Neural progenitor cell (in vitro differentiated cells): Measurements from ENCODE around the gene BPHL. TPM values are rescaled to one million over a fixed set of nuclear protein-coding genes. Genes with fewer than 3 reads are reported as not detected.
"Not testable (repeated sequence)": the region's sequence is repeated elsewhere in the genome, so short reads cannot be mapped to it uniquely, and the experiment has no call there.

Experiments used
- DNase-seq: peaks from one replicate; pipeline ENCODE4 v3.0.0-alpha.2; 2016; ENCODE audit warnings: low spot score
- H2AFZ ChIP-seq: fragments of 200-600 bp; sonication (generic); replicated peaks from 2 replicates; pipeline ENCODE4 v1.6.1; 2016; ENCODE audit warnings: antibody characterized with exemption
- H3F3A ChIP-seq: fragments of 200-600 bp; sonication (generic); 2 replicates; pipeline ENCODE4 v1.6.1; 2016; ENCODE audit warnings: antibody characterized with exemption, low read depth
- H3K27ac ChIP-seq: fragments of 200-600 bp; sonication (generic); 2 replicates; pipeline ENCODE4 v1.5.1; 2016; ENCODE audit warnings: mild to moderate bottlenecking
- H3K27me3 ChIP-seq: fragments of 200-600 bp; sonication (generic); 2 replicates; pipeline ENCODE4 v1.6.1; 2016; ENCODE audit warnings: mild to moderate bottlenecking, moderate library complexity
- H3K36me3 ChIP-seq: fragments of 200-600 bp; sonication (generic); 2 replicates; pipeline ENCODE4 v1.5.1; 2016
- H3K4me1 ChIP-seq: fragments of 200-600 bp; sonication (generic); 2 replicates; pipeline ENCODE4 v1.6.1; 2016; ENCODE audit warnings: mixed run types
- H3K4me2 ChIP-seq: fragments of 200-600 bp; sonication (generic); 2 replicates; pipeline ENCODE4 v1.6.1; 2016
- H3K4me3 ChIP-seq: fragments of 200-600 bp; sonication (generic); 2 replicates; pipeline ENCODE4 v1.5.1; 2016
- H3K79me2 ChIP-seq: fragments of 200-600 bp; sonication (generic); 2 replicates; pipeline ENCODE4 v1.6.1; 2016; ENCODE audit warnings: low read depth
- H3K9ac ChIP-seq: fragments of 200-600 bp; sonication (generic); 2 replicates; pipeline ENCODE4 v1.6.1; 2016
- H3K9me3 ChIP-seq: fragments of 200-600 bp; sonication (generic); 2 replicates; pipeline ENCODE4 v1.5.1; 2016; ENCODE audit warnings: low read depth
- H4K20me1 ChIP-seq: fragments of 200-600 bp; sonication (generic); 2 replicates; pipeline ENCODE4 v1.6.1; 2016; ENCODE audit warnings: low read depth
- H3K27ac Mint-ChIP-seq: 3 replicates; pipeline ENCODE4 v1.8.0; 2021; ENCODE audit warnings: mixed read lengths
- H3K27me3 Mint-ChIP-seq: 2 replicates; pipeline ENCODE4 v1.8.0; 2022; ENCODE audit warnings: low read depth, mild to moderate bottlenecking, inconsistent platforms, moderate library complexity, mixed read lengths; ENCODE audit not compliant: insufficient read depth
- H3K36me3 Mint-ChIP-seq: 3 replicates; pipeline ENCODE4 v1.8.0; 2021; ENCODE audit warnings: mixed read lengths
- H3K4me1 Mint-ChIP-seq: 3 replicates; pipeline ENCODE4 v1.8.0; 2021; ENCODE audit warnings: mixed read lengths
- H3K4me3 Mint-ChIP-seq: 3 replicates; pipeline ENCODE4 v1.8.0; 2021; ENCODE audit warnings: mild to moderate bottlenecking, moderate library complexity, mixed read lengths
- H3K9me3 Mint-ChIP-seq: 3 replicates; pipeline ENCODE4 v1.8.0; 2020; ENCODE audit warnings: mixed read lengths
- CTCF ChIP-seq: fragments of 200-600 bp; sonication (generic); IDR thresholded peaks from 2 replicates; pipeline ENCODE4 v1.5.1; 2017; ENCODE audit warnings: antibody characterized with exemption, mild to moderate bottlenecking
- EZH2 ChIP-seq: fragments of 200-600 bp; sonication (generic); IDR thresholded peaks from 2 replicates; pipeline ENCODE4 v1.6.1; 2017; ENCODE audit warnings: antibody characterized with exemption, mild to moderate bottlenecking, moderate library complexity
- EZH2phosphoT487 ChIP-seq: fragments of 200-600 bp; sonication (generic); IDR thresholded peaks from 2 replicates; pipeline ENCODE4 v1.6.1; 2017; ENCODE audit warnings: antibody characterized with exemption
- total RNA-seq: library from RNA; depleted of rRNA; stranded (reverse); fragments of >200 nt; gene quantifications from 2 replicates; pipeline ENCODE4 v1.2.3, GENCODE V29; 2015; ENCODE audit warnings: low replicate concordance

Gene BPHL
- total RNA-seq, 1 donor from 2014 or later = 44.5 TPM

- H3K4me3 ChIP-seq = peak overlapping the region; percentile 10
- H3K27me3 ChIP-seq = no peaks in the 10 kb centered on the region
- H4K20me1 ChIP-seq = no peaks in the 10 kb centered on the region
- peaks cover 2% of the 10 kb centered on the region for H3K9me3 Mint-ChIP-seq
- peak overlapping the region; percentile 53 for H3K4me2 ChIP-seq
- DNase-seq = peak; percentile 76
- H3K4me1 ChIP-seq = peaks cover 58% of the 10 kb centered on the region
- H3K27me3 Mint-ChIP-seq = peaks cover 2% of the 10 kb centered on the region
- H3K9me3 ChIP-seq = no peaks in the 10 kb centered on the region
- H3K27ac Mint-ChIP-seq = peak overlapping the region; percentile 86
- H3K4me3 Mint-ChIP-seq = peak overlapping the region; percentile 59
- H3K27ac ChIP-seq = peak overlapping the region; percentile 90
- TF ChIP-seq CTCF = no peak
- TF ChIP-seq EZH2 = no peak
- no peak for TF ChIP-seq EZH2phosphoT487
- no peaks in the 10 kb centered on the region for H3K79me2 ChIP-seq
- H3K36me3 Mint-ChIP-seq = no peaks in the 10 kb centered on the region
- no peak overlapping the region for H2AFZ ChIP-seq
- peaks cover 70% of the 10 kb centered on the region for H3F3A ChIP-seq
- peaks cover 23% of the 10 kb centered on the region for H3K4me1 Mint-ChIP-seq
- H3K36me3 ChIP-seq = no peaks in the 10 kb centered on the region
- H3K9ac ChIP-seq = no peak overlapping the region
Measured at GRCh38 chr6:3165631-3166534, 47.4 kb downstream of the BPHL start.

GRCh38 chr6:3166535-3167225, 48.2 kb downstream of the BPHL start:
- Mint-ChIP-seq H3K4me1 (peaks cover 17% of the 10 kb centered on the region), H3K27ac (peak overlapping the region; percentile 97), H3K4me3 (peak overlapping the region; percentile 62)
- not testable (repeated sequence) for H3K9me3 ChIP-seq, H3K79me2 ChIP-seq, H3K36me3 ChIP-seq, H4K20me1 ChIP-seq, H3K27me3 Mint-ChIP-seq, H3K36me3 Mint-ChIP-seq, H3K27me3 ChIP-seq, H2AFZ ChIP-seq, H3K9me3 Mint-ChIP-seq, DNase-seq, H3K9ac ChIP-seq
- Histone ChIP-seq H3K4me2 (peak overlapping the region; percentile 53), H3K4me3 (peak overlapping the region; percentile 10), H3K4me1 (peaks cover 50% of the 10 kb centered on the region), H3K27ac (peak overlapping the region; percentile 90), H3F3A (peaks cover 62% of the 10 kb centered on the region)

GRCh38 chr6:3168046-3168445, 49.5 kb downstream of the BPHL start:
- not testable (repeated sequence) for H2AFZ ChIP-seq, H3K27me3 ChIP-seq, H3K36me3 ChIP-seq, H3K4me3 Mint-ChIP-seq, H3K4me3 ChIP-seq, DNase-seq, H4K20me1 ChIP-seq, H3K9ac ChIP-seq, H3K27ac ChIP-seq, H3K9me3 ChIP-seq, H3K79me2 ChIP-seq, H3K36me3 Mint-ChIP-seq, H3K27me3 Mint-ChIP-seq
- H3F3A ChIP-seq = peaks cover 50% of the 10 kb centered on the region
- H3K9me3 Mint-ChIP-seq = peaks cover 11% of the 10 kb centered on the region
- peak overlapping the region; percentile 27 for H3K4me2 ChIP-seq
- H3K4me1 Mint-ChIP-seq = peaks cover 12% of the 10 kb centered on the region
- peak overlapping the region; percentile 97 for H3K27ac Mint-ChIP-seq
- H3K4me1 ChIP-seq = peaks cover 44% of the 10 kb centered on the region

- H3K27me3 Mint-ChIP-seq, H3K36me3 ChIP-seq, H3K79me2 ChIP-seq, H3K36me3 Mint-ChIP-seq, H3K27ac Mint-ChIP-seq, H3K27me3 ChIP-seq, DNase-seq, H2AFZ ChIP-seq, H3K4me2 ChIP-seq, H3K27ac ChIP-seq, H3K9me3 ChIP-seq, H3K4me3 Mint-ChIP-seq, H4K20me1 ChIP-seq, H3K4me3 ChIP-seq, H3K9ac ChIP-seq: not testable (repeated sequence)
- peaks cover 24% of the 10 kb centered on the region for H3F3A ChIP-seq
- peaks cover 28% of the 10 kb centered on the region for H3K4me1 ChIP-seq
- Mint-ChIP-seq H3K4me1 (peaks cover 13% of the 10 kb centered on the region), H3K9me3 (peaks cover 15% of the 10 kb centered on the region)
Measured at GRCh38 chr6:3170676-3171075, 52.2 kb downstream of the BPHL start.

GRCh38 chr6:3171313-3172175, 53.0 kb downstream of the BPHL start:
- Histone ChIP-seq H3F3A (peaks cover 15% of the 10 kb centered on the region), H3K4me1 (peaks cover 19% of the 10 kb centered on the region)
- not testable (repeated sequence) for H3K27ac ChIP-seq, H3K4me2 ChIP-seq, H3K9me3 ChIP-seq, H2AFZ ChIP-seq, H3K27ac Mint-ChIP-seq, H3K9ac ChIP-seq, H3K36me3 ChIP-seq, H3K27me3 Mint-ChIP-seq, H3K27me3 ChIP-seq, H3K4me3 ChIP-seq, H4K20me1 ChIP-seq, H3K36me3 Mint-ChIP-seq, DNase-seq, H3K79me2 ChIP-seq
- Mint-ChIP-seq H3K4me3 (peak overlapping the region; percentile 17), H3K9me3 (peaks cover 15% of the 10 kb centered on the region), H3K4me1 (peaks cover 22% of the 10 kb centered on the region)

- H3K4me2 ChIP-seq, H3K4me3 Mint-ChIP-seq, H3K9me3 ChIP-seq, H3K27me3 Mint-ChIP-seq, H3F3A ChIP-seq, H3K4me1 ChIP-seq, DNase-seq, H3K27me3 ChIP-seq, H3K27ac ChIP-seq, H3K27ac Mint-ChIP-seq, H3K36me3 ChIP-seq, H3K9ac ChIP-seq, H3K36me3 Mint-ChIP-seq, H4K20me1 ChIP-seq, H3K79me2 ChIP-seq, H2AFZ ChIP-seq, H3K4me3 ChIP-seq: not testable (repeated sequence)
- peaks cover 14% of the 10 kb centered on the region for H3K9me3 Mint-ChIP-seq
- peaks cover 31% of the 10 kb centered on the region for H3K4me1 Mint-ChIP-seq
Measured at GRCh38 chr6:3172789-3173188, 54.3 kb downstream of the BPHL start.
